Measurements from ENCODE around the gene NNMT. TPM values are rescaled to one million over a fixed set of nuclear protein-coding genes. Genes with fewer than 3 reads are reported as not detected.

The NNMT gene
- total RNA-seq, 2 donors from 2014 or later = not detected

DNA sequence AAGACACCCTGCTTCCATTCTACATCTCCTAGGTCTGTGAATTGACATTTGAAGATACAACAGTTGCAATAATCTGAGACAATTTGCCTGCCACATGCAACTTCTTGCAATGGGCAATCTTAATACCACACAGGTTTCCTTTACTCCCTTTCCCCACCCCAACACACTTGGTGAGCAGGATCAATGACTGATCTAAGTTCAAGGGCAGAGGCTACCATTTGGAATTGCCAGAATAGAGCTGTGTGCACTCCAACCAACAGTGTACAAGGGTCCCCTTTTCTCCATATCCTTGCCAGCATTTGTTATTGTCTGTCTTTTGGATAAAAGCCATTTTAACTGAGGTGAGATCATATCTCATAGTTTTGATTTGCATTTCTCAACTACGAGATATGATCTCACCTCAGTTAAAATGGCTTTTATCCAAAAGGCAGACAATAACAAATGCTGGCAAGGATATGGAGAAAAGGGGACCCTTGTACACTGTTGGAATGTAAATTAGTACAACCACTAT, 2.9 kb upstream of the NNMT start:
- Mint-ChIP-seq H3K36me3 (ENCODE audit: low read depth) (peaks cover 2% of the 10 kb centered on the region), H3K4me1 (peaks cover 7% of the 10 kb centered on the region), H3K4me3 (no peak overlapping the region), H3K27me3 (peaks cover 38% of the 10 kb centered on the region), H3K27ac (no peak overlapping the region)
- H3K9me3 ChIP-seq (ENCODE audit: control insufficient read depth, low read length, poor library complexity, severe bottlenecking) = no peaks in the 10 kb centered on the region
- no peak for ATAC-seq
- DNase-seq = no peak

GRCh38 chr11:114296605-114297372, 590 bp downstream of the NNMT start:
- DNase-seq (no peak), ATAC-seq (no peak)
- peaks cover 4% of the 10 kb centered on the region for H3K4me1 Mint-ChIP-seq
- peaks cover 24% of the 10 kb centered on the region for H3K27me3 Mint-ChIP-seq
- H3K27ac Mint-ChIP-seq = no peak overlapping the region
- H3K4me3 Mint-ChIP-seq = no peak overlapping the region
- peaks cover 3% of the 10 kb centered on the region for H3K36me3 Mint-ChIP-seq (ENCODE audit: low read depth)
- H3K9me3 ChIP-seq (ENCODE audit: control insufficient read depth, low read length, poor library complexity, severe bottlenecking) = no peaks in the 10 kb centered on the region

DNA sequence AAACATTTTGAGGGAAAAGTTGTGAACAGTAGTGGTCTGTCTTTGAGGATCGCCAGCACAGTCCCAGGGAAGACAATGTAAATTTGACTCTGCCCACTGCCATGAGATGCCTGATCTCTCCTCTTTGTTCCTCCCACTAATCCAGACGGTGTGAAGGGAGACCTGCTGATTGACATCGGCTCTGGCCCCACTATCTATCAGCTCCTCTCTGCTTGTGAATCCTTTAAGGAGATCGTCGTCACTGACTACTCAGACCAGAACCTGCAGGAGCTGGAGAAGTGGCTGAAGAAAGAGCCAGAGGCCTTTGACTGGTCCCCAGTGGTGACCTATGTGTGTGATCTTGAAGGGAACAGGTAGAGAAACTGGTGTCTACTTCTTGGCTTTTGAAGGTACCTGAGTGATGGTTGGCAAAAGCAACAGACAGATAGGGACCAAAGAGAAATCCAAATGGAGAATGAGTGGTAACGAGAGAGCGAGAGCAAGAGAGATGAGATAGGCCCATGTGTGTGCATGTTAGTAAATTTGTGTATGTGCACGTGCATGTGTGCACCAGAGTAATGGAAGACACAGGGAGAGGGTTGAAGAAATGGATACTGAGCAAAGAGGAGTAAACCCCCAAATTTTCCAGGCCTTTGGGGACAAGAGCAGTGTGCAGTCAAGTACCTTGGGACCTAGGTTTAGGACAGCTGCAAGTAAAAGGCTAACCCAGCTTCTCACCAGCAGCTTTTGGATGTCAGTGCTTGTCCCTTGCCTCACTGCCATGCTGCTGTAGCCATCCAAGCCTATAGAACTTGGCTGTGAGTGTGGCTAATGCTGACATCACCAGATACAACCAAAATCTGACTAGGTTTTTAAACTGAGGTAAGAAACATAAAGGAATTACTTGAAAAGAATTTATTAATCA, 1.9 kb downstream of the NNMT start:
- peaks cover 18% of the 10 kb centered on the region for H3K27me3 Mint-ChIP-seq
- no peak overlapping the region for H3K4me3 Mint-ChIP-seq
- no peak for ATAC-seq
- no peaks in the 10 kb centered on the region for H3K9me3 ChIP-seq (ENCODE audit: control insufficient read depth, low read length, poor library complexity, severe bottlenecking)
- H3K36me3 Mint-ChIP-seq (ENCODE audit: low read depth) = peaks cover 3% of the 10 kb centered on the region
- no peak overlapping the region for H3K27ac Mint-ChIP-seq
- H3K4me1 Mint-ChIP-seq = peaks cover 2% of the 10 kb centered on the region
- DNase-seq = no peak

- no peak overlapping the region for H3K27ac Mint-ChIP-seq
- DNase-seq = no peak
- peaks cover 3% of the 10 kb centered on the region for H3K36me3 Mint-ChIP-seq (ENCODE audit: low read depth)
- peaks cover 17% of the 10 kb centered on the region for H3K27me3 Mint-ChIP-seq
- peaks cover 2% of the 10 kb centered on the region for H3K4me1 Mint-ChIP-seq
- H3K4me3 Mint-ChIP-seq = no peak overlapping the region
- no peak for ATAC-seq
- no peaks in the 10 kb centered on the region for H3K9me3 ChIP-seq (ENCODE audit: control insufficient read depth, low read length, poor library complexity, severe bottlenecking)
These were observed 2.5 kb downstream of the NNMT start for GRCh38 chr11:114298710-114299109.

DNA sequence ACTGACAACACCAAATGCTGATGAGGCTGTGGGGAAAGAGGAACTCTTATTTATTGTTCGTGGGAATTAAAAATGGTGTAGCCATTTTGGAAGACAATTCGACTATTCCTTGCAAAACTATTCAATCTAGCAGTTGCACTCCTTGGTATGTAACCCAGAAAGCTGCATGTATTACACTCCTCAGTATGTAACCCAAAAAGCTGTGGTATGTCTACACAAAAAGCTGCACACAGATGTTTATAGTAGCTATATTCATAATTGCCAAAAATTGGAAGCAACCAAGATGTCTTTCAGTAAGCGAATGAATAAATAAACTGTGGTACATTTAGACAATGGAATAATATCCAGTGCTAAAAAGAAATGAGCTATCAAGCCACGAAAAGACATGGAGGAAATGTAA, 4.9 kb downstream of the NNMT start:
- Mint-ChIP-seq H3K36me3 (ENCODE audit: low read depth) (peaks cover 2% of the 10 kb centered on the region), H3K4me1 (peaks cover 2% of the 10 kb centered on the region), H3K4me3 (no peak overlapping the region), H3K27ac (no peak overlapping the region), H3K27me3 (peaks cover 16% of the 10 kb centered on the region)
- DNase-seq (no peak), ATAC-seq (no peak)
- H3K9me3 ChIP-seq (ENCODE audit: control insufficient read depth, low read length, poor library complexity, severe bottlenecking) = no peaks in the 10 kb centered on the region

GRCh38 chr11:114301927-114302326, 5.7 kb downstream of the NNMT start:
- ATAC-seq = no peak
- no peaks in the 10 kb centered on the region for H3K9me3 ChIP-seq (ENCODE audit: control insufficient read depth, low read length, poor library complexity, severe bottlenecking)
- DNase-seq = no peak
- Mint-ChIP-seq H3K36me3 (ENCODE audit: low read depth) (peaks cover 2% of the 10 kb centered on the region), H3K27me3 (peaks cover 19% of the 10 kb centered on the region), H3K4me3 (no peak overlapping the region), H3K27ac (no peak overlapping the region), H3K4me1 (no peaks in the 10 kb centered on the region)

- Mint-ChIP-seq H3K4me1 (no peaks in the 10 kb centered on the region), H3K36me3 (ENCODE audit: low read depth) (peaks cover 5% of the 10 kb centered on the region), H3K27me3 (peaks cover 26% of the 10 kb centered on the region), H3K27ac (no peak overlapping the region), H3K4me3 (no peak overlapping the region)
- no peak for DNase-seq
- H3K9me3 ChIP-seq (ENCODE audit: control insufficient read depth, low read length, poor library complexity, severe bottlenecking) = no peaks in the 10 kb centered on the region
- no peak for ATAC-seq
These were observed 6.5 kb downstream of the NNMT start for GRCh38 chr11:114302663-114303062.

DNA sequence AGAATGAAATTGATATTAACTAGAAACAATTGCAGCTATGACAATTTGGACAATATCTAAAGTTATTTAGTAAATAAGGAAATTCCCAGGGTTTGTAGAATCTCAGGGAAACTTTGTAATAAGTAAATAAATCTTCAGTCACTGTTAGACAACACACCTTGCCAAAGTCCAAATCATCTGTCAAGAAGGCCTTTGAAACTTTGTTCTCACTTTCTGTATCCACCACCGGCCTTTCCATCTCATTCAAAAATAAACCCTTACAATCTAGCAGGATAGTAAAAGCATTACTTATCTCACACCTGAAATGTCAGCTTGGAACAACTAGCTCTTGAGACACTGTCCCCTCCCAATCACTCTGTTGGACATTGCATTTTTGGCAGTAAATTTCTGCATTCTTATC, 7.9 kb downstream of the NNMT start:
- Mint-ChIP-seq H3K36me3 (ENCODE audit: low read depth) (peaks cover 5% of the 10 kb centered on the region), H3K27me3 (peaks cover 40% of the 10 kb centered on the region), H3K4me3 (no peak overlapping the region), H3K4me1 (no peaks in the 10 kb centered on the region), H3K27ac (no peak overlapping the region)
- H3K9me3 ChIP-seq (ENCODE audit: control insufficient read depth, low read length, poor library complexity, severe bottlenecking) = no peaks in the 10 kb centered on the region
- no peak for ATAC-seq
- DNase-seq = no peak

- ATAC-seq (no peak), DNase-seq (no peak)
- H3K4me1 Mint-ChIP-seq = no peaks in the 10 kb centered on the region
- H3K27me3 Mint-ChIP-seq = peaks cover 47% of the 10 kb centered on the region
- H3K4me3 Mint-ChIP-seq = no peak overlapping the region
- no peaks in the 10 kb centered on the region for H3K9me3 ChIP-seq (ENCODE audit: control insufficient read depth, low read length, poor library complexity, severe bottlenecking)
- H3K36me3 Mint-ChIP-seq (ENCODE audit: low read depth) = peaks cover 5% of the 10 kb centered on the region
- H3K27ac Mint-ChIP-seq = no peak overlapping the region
These were observed 8.8 kb downstream of the NNMT start for GRCh38 chr11:114304969-114305368.

DNA sequence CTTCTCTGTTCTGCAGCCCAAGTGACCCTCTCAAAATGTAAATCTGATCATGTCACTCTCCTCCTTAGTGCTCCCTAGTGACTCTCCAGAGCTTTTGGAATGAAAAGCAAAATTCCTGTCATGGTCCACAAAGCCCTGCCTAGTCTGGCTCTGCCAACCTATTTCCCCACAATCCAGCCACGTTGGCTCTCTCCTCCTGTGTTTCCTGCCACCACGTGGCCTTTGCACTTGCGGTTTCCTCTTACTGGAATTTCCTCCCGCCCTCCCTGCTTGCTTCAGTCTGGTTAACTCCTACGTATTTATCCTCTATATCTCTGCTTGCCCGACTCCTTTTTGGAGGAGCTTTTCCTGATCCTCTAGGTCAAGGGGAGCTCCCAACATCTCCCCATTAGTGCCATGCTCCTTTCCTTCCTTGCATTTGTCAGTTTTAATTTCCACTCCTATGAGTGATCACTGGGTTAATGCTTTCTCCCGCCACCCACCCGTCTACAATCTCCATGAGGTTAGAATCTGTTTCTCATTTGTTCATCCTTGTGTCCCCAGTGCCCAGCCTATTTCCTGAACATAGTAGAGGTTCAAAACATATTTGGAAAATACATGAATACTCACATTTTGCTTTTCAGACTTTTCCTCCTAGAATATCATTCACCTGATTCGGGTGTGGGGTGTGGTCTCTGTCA, 11.5 kb downstream of the NNMT start:
- no peak for ATAC-seq
- H3K4me1 Mint-ChIP-seq = no peaks in the 10 kb centered on the region

DNA sequence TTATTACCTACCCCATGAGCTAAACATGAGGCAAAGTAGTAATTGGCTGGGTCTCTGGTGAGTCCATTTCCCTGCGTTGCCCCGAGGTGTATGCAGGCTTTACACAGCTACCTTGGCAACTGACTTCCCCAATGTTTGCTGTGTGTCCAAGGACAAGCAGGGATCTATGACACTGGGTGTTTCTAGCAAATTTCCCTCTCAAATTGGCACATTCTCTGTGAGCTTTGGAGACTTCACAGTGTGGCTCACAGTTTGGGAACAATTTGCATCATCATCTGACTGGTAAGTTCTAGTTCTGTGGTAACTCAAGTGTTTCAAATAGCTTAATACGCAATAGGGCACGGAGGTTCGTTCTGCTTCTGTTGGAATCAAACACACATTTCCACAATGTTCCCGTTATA, 12.5 kb downstream of the NNMT start:
- peaks cover 66% of the 10 kb centered on the region for H3K27me3 Mint-ChIP-seq
- H3K9me3 ChIP-seq (ENCODE audit: control insufficient read depth, low read length, poor library complexity, severe bottlenecking) = no peaks in the 10 kb centered on the region
- DNase-seq = no peak
- no peak overlapping the region for H3K27ac Mint-ChIP-seq
- H3K36me3 Mint-ChIP-seq (ENCODE audit: low read depth) = peaks cover 3% of the 10 kb centered on the region
- no peak overlapping the region for H3K4me3 Mint-ChIP-seq
- no peaks in the 10 kb centered on the region for H3K4me1 Mint-ChIP-seq
- ATAC-seq = no peak

More for the DNA sequence above, 11.5 kb downstream of the NNMT start:
- peaks cover 3% of the 10 kb centered on the region for H3K36me3 Mint-ChIP-seq (ENCODE audit: low read depth)
- H3K9me3 ChIP-seq (ENCODE audit: control insufficient read depth, low read length, poor library complexity, severe bottlenecking) = no peaks in the 10 kb centered on the region
- H3K4me3 Mint-ChIP-seq = no peak overlapping the region
- DNase-seq = no peak
- peaks cover 62% of the 10 kb centered on the region for H3K27me3 Mint-ChIP-seq
- no peak overlapping the region for H3K27ac Mint-ChIP-seq

GRCh38 chr11:114309517-114309916, 13.3 kb downstream of the NNMT start:
- Mint-ChIP-seq H3K36me3 (ENCODE audit: low read depth) (peaks cover 3% of the 10 kb centered on the region), H3K27ac (no peak overlapping the region), H3K4me3 (no peak overlapping the region), H3K4me1 (no peaks in the 10 kb centered on the region), H3K27me3 (peaks cover 62% of the 10 kb centered on the region)
- no peak for DNase-seq
- no peaks in the 10 kb centered on the region for H3K9me3 ChIP-seq (ENCODE audit: control insufficient read depth, low read length, poor library complexity, severe bottlenecking)
- no peak for ATAC-seq

DNA sequence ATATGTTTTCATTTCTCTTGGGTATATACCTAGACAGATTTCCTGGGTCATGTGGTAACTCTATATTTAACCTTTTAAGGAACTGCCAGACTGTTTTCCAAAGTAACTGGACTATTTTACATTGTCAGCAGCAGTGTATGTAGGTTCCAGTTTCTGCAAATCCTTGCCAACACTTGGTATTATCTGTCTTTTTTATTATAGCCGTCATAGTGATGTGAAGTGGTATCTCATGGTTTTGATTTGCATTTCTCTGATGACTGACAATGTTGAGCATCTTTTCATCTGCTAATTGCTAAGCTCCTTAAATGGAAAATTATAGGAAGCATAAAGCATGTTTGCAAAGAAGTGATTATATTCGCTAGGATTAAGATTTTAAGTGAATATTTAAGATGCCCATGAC, 13.9 kb downstream of the NNMT start:
- no peaks in the 10 kb centered on the region for H3K9me3 ChIP-seq (ENCODE audit: control insufficient read depth, low read length, poor library complexity, severe bottlenecking)
- H3K36me3 Mint-ChIP-seq (ENCODE audit: low read depth) = peaks cover 3% of the 10 kb centered on the region
- DNase-seq (no peak), ATAC-seq (no peak)
- no peaks in the 10 kb centered on the region for H3K4me1 Mint-ChIP-seq
- no peak overlapping the region for H3K27ac Mint-ChIP-seq
- H3K27me3 Mint-ChIP-seq = peaks cover 68% of the 10 kb centered on the region
- no peak overlapping the region for H3K4me3 Mint-ChIP-seq

Measured in T-helper 17 cell (primary cell).